Measurements from ENCODE around the gene GRIK4. TPM values are rescaled to one million over a fixed set of nuclear protein-coding genes. Genes with fewer than 3 reads are reported as not detected.
"Not testable (repeated sequence)": the region's sequence is repeated elsewhere in the genome, so short reads cannot be mapped to it uniquely, and the experiment has no call there.

Gene GRIK4
- total RNA-seq, 6 experiments from 2014 or later, result 0.07 to 0.11 TPM; not detected in 4

- no peak for TF ChIP-seq POLR2A (IDR thresholded peaks at IDR 0.05)
- Histone ChIP-seq H3K4me3 (no peak overlapping the region), H3K4me1 (peaks cover 0 to 45% (median 18%) of the 10 kb centered on the region in 4 donors), H3K27me3 (no peaks in the 10 kb centered on the region), H3K27ac (no peak overlapping the region), H3K36me3 (no peaks in the 10 kb centered on the region), H3K9me3 (no peaks in the 10 kb centered on the region)
- intact Hi-C loops (cut with DNase I), result no loop called here
- ATAC-seq, result no peak
- WGBS (ENCODE audit: insufficient coverage, low coverage, low lambda C conversion rate, missing lambda C conversion rate), result 71% methylated on average over 3 of the region's 3 CpGs
- no peak for DNase-seq
These were observed 518.4 kb downstream of the GRIK4 start for GRCh38 chr11:121029813-121030445.

- no peaks in the 10 kb centered on the region for H3K27me3 ChIP-seq
- WGBS (ENCODE audit: insufficient coverage, low coverage, low lambda C conversion rate, missing lambda C conversion rate), result 94% methylated on average over 2 of the region's 2 CpGs
- intact Hi-C loops (cut with DNase I), result no loop called here
- no peak for ATAC-seq
- H3K9me3 ChIP-seq, result no peaks in the 10 kb centered on the region
- TF ChIP-seq CTCF (IDR thresholded peaks at IDR 0.05) (no peak), POLR2A (IDR thresholded peaks at IDR 0.05) (no peak)
- no peak overlapping the region for H3K27ac ChIP-seq
- no peaks in the 10 kb centered on the region for H3K36me3 ChIP-seq
- peaks cover 0 to 48% (median 19%) of the 10 kb centered on the region in 4 donors for H3K4me1 ChIP-seq
- H3K4me3 ChIP-seq, result no peak overlapping the region
- no peak for DNase-seq
These were observed 519.6 kb downstream of the GRIK4 start for GRCh38 chr11:121031167-121031566.

- H3K9me3 ChIP-seq; H3K27me3 ChIP-seq; ATAC-seq; H3K4me3 ChIP-seq; DNase-seq; intact Hi-C loops (cut with DNase I); H3K36me3 ChIP-seq: not testable (repeated sequence)
- Histone ChIP-seq H3K27ac (peak overlapping the region in 1 of 3 donors; percentile 57), H3K4me1 (peaks cover 0 to 52% (median 19%) of the 10 kb centered on the region in 4 donors)
- 92% methylated on average over 4 of the region's 4 CpGs for WGBS (ENCODE audit: insufficient coverage, low coverage, low lambda C conversion rate, missing lambda C conversion rate)
These were observed 520.1 kb downstream of the GRIK4 start for GRCh38 chr11:121031648-121032047.

- Histone ChIP-seq H3K27ac (peak overlapping the region in 2 of 3 donors; percentile 57 to 74), H3K9me3 (no peaks in the 10 kb centered on the region), H3K36me3 (no peaks in the 10 kb centered on the region), H3K4me1 (peaks cover 0 to 54% (median 19%) of the 10 kb centered on the region in 4 donors), H3K4me3 (no peak overlapping the region), H3K27me3 (no peaks in the 10 kb centered on the region)
- DNase-seq (no peak), ATAC-seq (peak; percentile 43 to 60 (median 52))
- intact Hi-C loops (cut with DNase I), result no loop called here
- TF ChIP-seq POLR2A (IDR thresholded peaks at IDR 0.05) (no peak), CTCF (IDR thresholded peaks at IDR 0.05) (peak in 3 of 4 donors; percentile 19 to 48 (median 27))
- 13% methylated on average over 3 of the region's 3 CpGs for WGBS (ENCODE audit: insufficient coverage, low coverage, low lambda C conversion rate, missing lambda C conversion rate)
These were observed 521.0 kb downstream of the GRIK4 start for GRCh38 chr11:121032546-121032945.

GRCh38 chr11:121033635-121034034 is 522.1 kb downstream of the GRIK4 start:
- ATAC-seq (peak; percentile 76 to 83 (median 79)), DNase-seq (peak in 1 of 3 donors; percentile 49)
- no peak overlapping the region for H3K4me3 ChIP-seq
- H3K9me3 ChIP-seq, result no peaks in the 10 kb centered on the region
- peak overlapping the region; percentile 0 to 74 (median 57) for H3K27ac ChIP-seq
- no peaks in the 10 kb centered on the region for H3K36me3 ChIP-seq
- no peak for TF ChIP-seq POLR2A (IDR thresholded peaks at IDR 0.05)
- no peak for TF ChIP-seq CTCF (IDR thresholded peaks at IDR 0.05)
- peaks cover 0 to 58% (median 21%) of the 10 kb centered on the region in 4 donors for H3K4me1 ChIP-seq
- no peaks in the 10 kb centered on the region for H3K27me3 ChIP-seq
- intact Hi-C loops (cut with DNase I), result no loop called here
- WGBS (ENCODE audit: insufficient coverage, low coverage, low lambda C conversion rate, missing lambda C conversion rate), result 28% methylated on average over 4 of the region's 4 CpGs
